GM12872 (cell line): ENCODE data around the gene KDM5B.

Experiments used
- CTCF ChIP-seq: IDR thresholded peaks from 3 replicates; pipeline ENCODE4 v1.5.1; 2011; ENCODE audit warnings: low read depth, mild to moderate bottlenecking, low read length, moderate library complexity; ENCODE audit not compliant: insufficient read depth

KDM5B gene

GRCh38 chr1:202762019-202762418, 46.2 kb downstream of the KDM5B start:
- TF ChIP-seq CTCF: no peak

- no peak for TF ChIP-seq CTCF
These were observed 47.6 kb downstream of the KDM5B start for GRCh38 chr1:202760589-202760988.

- no peak for TF ChIP-seq CTCF
These were observed 51.8 kb downstream of the KDM5B start for GRCh38 chr1:202756391-202756790.

- no peak for TF ChIP-seq CTCF
These were observed 53.9 kb downstream of the KDM5B start for GRCh38 chr1:202754293-202754692.

- no peak for TF ChIP-seq CTCF
These were observed 55.4 kb downstream of the KDM5B start for GRCh38 chr1:202752774-202753173.

GRCh38 chr1:202750761-202751160, 57.5 kb downstream of the KDM5B start:
- no peak for TF ChIP-seq CTCF

- no peak for TF ChIP-seq CTCF
These were observed 58.2 kb downstream of the KDM5B start for GRCh38 chr1:202750024-202750423.
